GM21825 (cell line): ENCODE measurements around the gene GAB4.
"Not testable (repeated sequence)": the region's sequence is repeated elsewhere in the genome, so short reads cannot be mapped to it uniquely, and the experiment has no call there.

ENCODE experiments used
- ATAC-seq: cut with Tn5 transposase; IDR thresholded peaks from one replicate; pipeline ENCODE4 v1.9.1; 2021; ENCODE audit warnings: mild to moderate bottlenecking, moderate library complexity; ENCODE audit not compliant: unreplicated experiment

GAB4 gene

GRCh38 chr22:16914911-16915310 is 93.1 kb downstream of the GAB4 start:
- not testable (repeated sequence) for ATAC-seq

GRCh38 chr22:16914006-16914405 is 94.0 kb downstream of the GAB4 start:
- ATAC-seq = no peak

- ATAC-seq = no peak
Observed at GRCh38 chr22:16912281-16912680, 95.7 kb downstream of the GAB4 start.
